Trophoblast cell (in vitro differentiated cells and primary cell): ENCODE results near the gene PLEKHH1.

Source experiments
- DNase-seq, 2 donors: peaks; one replicate each; pipeline ENCODE4 v3.0.0-alpha.2; 2016
- H2AFZ ChIP-seq: 2 replicates; pipeline ENCODE4 v1.6.1; 2013; ENCODE audit warnings: low read length, moderate library complexity, mild to moderate bottlenecking; ENCODE audit not compliant: insufficient read depth, poor library complexity
- H2AK5ac ChIP-seq: 2 replicates; pipeline ENCODE4 v1.6.1; 2013; ENCODE audit warnings: mild to moderate bottlenecking, low read length
- H2BK120ac ChIP-seq: 2 replicates; pipeline ENCODE4 v1.6.1; 2013; ENCODE audit warnings: low read length, mild to moderate bottlenecking, moderate library complexity; ENCODE audit not compliant: insufficient read depth, poor library complexity
- H2BK12ac ChIP-seq: 2 replicates; pipeline ENCODE4 v1.6.1; 2013; ENCODE audit warnings: mild to moderate bottlenecking, low read length, moderate library complexity
- H2BK5ac ChIP-seq: 2 replicates; pipeline ENCODE4 v1.6.1; 2013; ENCODE audit warnings: low read length, low read depth, moderate library complexity, mild to moderate bottlenecking; ENCODE audit not compliant: poor library complexity
- H3K14ac ChIP-seq: 2 replicates; pipeline ENCODE4 v1.6.1; 2013; ENCODE audit warnings: mild to moderate bottlenecking, low read length
- H3K18ac ChIP-seq: 2 replicates; pipeline ENCODE4 v1.6.1; 2013; ENCODE audit warnings: mild to moderate bottlenecking, low read length
- H3K23ac ChIP-seq: 2 replicates; pipeline ENCODE4 v1.6.1; 2013; ENCODE audit warnings: low read length
- H3K27ac ChIP-seq: 2 replicates; pipeline ENCODE4 v1.5.1; 2013; ENCODE audit warnings: low read depth, mild to moderate bottlenecking, inconsistent platforms, low read length, moderate library complexity
- H3K27me3 ChIP-seq: 2 replicates; pipeline ENCODE4 v1.6.1; 2013; ENCODE audit warnings: inconsistent platforms, mild to moderate bottlenecking, low read length, moderate library complexity; ENCODE audit not compliant: insufficient read depth
- H3K36me3 ChIP-seq, 2 experiments: 1 replicate in 1 of 2; 2 replicates in 1 of 2; pipeline ENCODE4 v1.6.1; 2013; ENCODE audit warnings: low read length in 2 of 2, mild to moderate bottlenecking in 2 of 2, moderate library complexity in 1 of 2; ENCODE audit not compliant: insufficient read depth in 2 of 2, control insufficient read depth in 1 of 2
- H3K4ac ChIP-seq: 2 replicates; pipeline ENCODE4 v1.6.1; 2013; ENCODE audit warnings: low read depth, mild to moderate bottlenecking, low read length, moderate library complexity
- H3K4me1 ChIP-seq, 2 experiments: 1 replicate in 1 of 2; 2 replicates in 1 of 2; pipeline ENCODE4 v1.6.1; 2013; ENCODE audit warnings: low read length in 2 of 2, mild to moderate bottlenecking in 2 of 2, moderate library complexity in 1 of 2; ENCODE audit not compliant: insufficient read depth in 2 of 2, control insufficient read depth in 1 of 2
- H3K4me2 ChIP-seq: 2 replicates; pipeline ENCODE4 v1.6.1; 2013; ENCODE audit warnings: inconsistent platforms, mild to moderate bottlenecking, low read length, moderate library complexity
- H3K4me3 ChIP-seq: 2 replicates; pipeline ENCODE4 v1.5.1; 2013; ENCODE audit warnings: mild to moderate bottlenecking, low read depth, low read length, inconsistent platforms
- H3K79me1 ChIP-seq: one replicate; pipeline ENCODE4 v1.6.1; 2013; ENCODE audit warnings: low read length
- H3K79me2 ChIP-seq: 2 replicates; pipeline ENCODE4 v1.6.1; 2013; ENCODE audit warnings: low read length, mild to moderate bottlenecking; ENCODE audit not compliant: control insufficient read depth, insufficient read depth, poor library complexity
- H3K9ac ChIP-seq: 2 replicates; pipeline ENCODE4 v1.6.1; 2013; ENCODE audit warnings: mild to moderate bottlenecking, low read length
- H3K9me3 ChIP-seq: 2 replicates; pipeline ENCODE4 v1.6.1; 2013; ENCODE audit warnings: low read depth, mild to moderate bottlenecking, control low read depth, inconsistent platforms, low read length; ENCODE audit not compliant: insufficient read depth
- H4K12ac ChIP-seq: 2 replicates; pipeline ENCODE4 v1.6.1; 2013; ENCODE audit warnings: low read depth, mild to moderate bottlenecking, low read length, moderate library complexity
- H4K8ac ChIP-seq: 2 replicates; pipeline ENCODE4 v1.6.1; 2013; ENCODE audit warnings: low read depth, mild to moderate bottlenecking, low read length, moderate library complexity
- H4K91ac ChIP-seq: one replicate; pipeline ENCODE4 v1.6.1; 2013; ENCODE audit warnings: low read depth, mild to moderate bottlenecking, low read length, moderate library complexity
- WGBS: extraction: QIAGEN DNeasy Blood & Tissue Kit; methylation state at CpG from one replicate; pipeline ENCODE4 v1.1.7; 2013; ENCODE audit warnings: missing lambda C conversion rate; ENCODE audit not compliant: insufficient read length, insufficient coverage; ENCODE audit errors: extremely low coverage; 5-methylcytosine and 5-hydroxymethylcytosine counted together

The PLEKHH1 gene

GRCh38 chr14:67487332-67487731 is 45.8 kb upstream of the PLEKHH1 start:
- Histone ChIP-seq H3K79me2 (no peaks in the 10 kb centered on the region), H3K4me1 (peaks cover 7 to 14% of the 10 kb centered on the region in 2 experiments), H3K4ac (no peak overlapping the region), H4K8ac (no peak overlapping the region), H3K36me3 (no peaks in the 10 kb centered on the region), H3K4me3 (no peak overlapping the region), H2AK5ac (no peak overlapping the region), H3K14ac (no peak overlapping the region), H2BK5ac (no peak overlapping the region), H3K27ac (no peak overlapping the region), H3K27me3 (no peaks in the 10 kb centered on the region), H3K23ac (no peak overlapping the region), H4K91ac (no peak overlapping the region), H3K9ac (no peak overlapping the region), H2AFZ (no peak overlapping the region), H4K12ac (no peak overlapping the region), H3K18ac (no peak overlapping the region), H2BK12ac (no peak overlapping the region), H3K9me3 (peaks cover 4% of the 10 kb centered on the region), H2BK120ac (no peak overlapping the region), H3K4me2 (no peak overlapping the region), H3K79me1 (peaks cover 4% of the 10 kb centered on the region)
- 100% methylated on average over 1 of the region's 4 CpGs for WGBS
- no peak for DNase-seq

- Histone ChIP-seq H4K91ac (no peak within 1 kb of the TSS), H3K23ac (no peak within 1 kb of the TSS)
Measured at GRCh38 chr14:67487937-67488893, 44.9 kb upstream of the PLEKHH1 start, which contains the start of gene TMEM229B. TSS of gene TMEM229B (minus strand) at chr14:67488721. CDS start at chr14:67473923, 14,798 bp downstream.

GRCh38 chr14:67490196-67490595 is 42.9 kb upstream of the PLEKHH1 start:
- no peaks in the 10 kb centered on the region for H3K27me3 ChIP-seq
- peak overlapping the region; percentile 28 for H3K4me3 ChIP-seq
- H3K4me2 ChIP-seq, result no peak overlapping the region
- no peaks in the 10 kb centered on the region for H3K79me2 ChIP-seq
- no peak overlapping the region for H2BK12ac ChIP-seq
- H4K12ac ChIP-seq, result no peak overlapping the region
- H3K9ac ChIP-seq, result no peak overlapping the region
- H3K23ac ChIP-seq, result no peak overlapping the region
- H3K79me1 ChIP-seq, result no peaks in the 10 kb centered on the region
- H3K4ac ChIP-seq, result no peak overlapping the region
- no peak overlapping the region for H2AK5ac ChIP-seq
- no peak overlapping the region for H4K91ac ChIP-seq
- H4K8ac ChIP-seq, result no peak overlapping the region
- whole genome bisulfite sequencing, result no CpG with 5 or more reads among the region's 4 CpGs
- peaks cover 18% of the 10 kb centered on the region for H3K9me3 ChIP-seq
- no peaks in the 10 kb centered on the region for H3K36me3 ChIP-seq
- DNase-seq, result no peak
- H3K18ac ChIP-seq, result no peak overlapping the region
- no peak overlapping the region for H2BK120ac ChIP-seq
- no peak overlapping the region for H3K14ac ChIP-seq
- H2AFZ ChIP-seq, result no peak overlapping the region
- H3K27ac ChIP-seq, result no peak overlapping the region
- no peak overlapping the region for H2BK5ac ChIP-seq
- peaks cover 7 to 11% of the 10 kb centered on the region in 2 experiments for H3K4me1 ChIP-seq

More at GRCh38 chr14:67487937-67488893, 44.9 kb upstream of the PLEKHH1 start, which contains the start of gene TMEM229B:
- no peak within 1 kb of the TSS for H4K12ac ChIP-seq
- no peaks in the 10 kb centered on the region for H3K36me3 ChIP-seq
- no peaks in the 10 kb centered on the region for H3K79me2 ChIP-seq
- no peak within 1 kb of the TSS for H2AK5ac ChIP-seq
- no peak within 1 kb of the TSS for H2BK12ac ChIP-seq
- no peak within 1 kb of the TSS for H2BK5ac ChIP-seq
- H2AFZ ChIP-seq, result no peak within 1 kb of the TSS
- no peak within 1 kb of the TSS for H3K4me2 ChIP-seq
- H3K9me3 ChIP-seq, result peaks cover 8% of the 10 kb centered on the region
- H3K27ac ChIP-seq, result no peak within 1 kb of the TSS
- H3K4me3 ChIP-seq, result no peak within 1 kb of the TSS
- no peak for DNase-seq
- no peak within 1 kb of the TSS for H2BK120ac ChIP-seq
- H3K9ac ChIP-seq, result no peak within 1 kb of the TSS
- H3K79me1 ChIP-seq, result peaks cover 4% of the 10 kb centered on the region
- H3K4ac ChIP-seq, result no peak within 1 kb of the TSS
- no peaks in the 10 kb centered on the region for H3K27me3 ChIP-seq
- H3K18ac ChIP-seq, result no peak within 1 kb of the TSS
- peaks cover 7 to 14% of the 10 kb centered on the region in 2 experiments for H3K4me1 ChIP-seq
- no CpG with 5 or more reads among the region's 13 CpGs for WGBS
- no peak within 1 kb of the TSS for H3K14ac ChIP-seq
- H4K8ac ChIP-seq, result no peak within 1 kb of the TSS

- Histone ChIP-seq H3K79me1 (no peaks in the 10 kb centered on the region), H3K4me1 (peaks cover 0 to 5% of the 10 kb centered on the region in 2 experiments), H4K12ac (no peak overlapping the region), H2BK5ac (no peak overlapping the region), H3K79me2 (no peaks in the 10 kb centered on the region), H4K8ac (no peak overlapping the region), H3K27me3 (no peaks in the 10 kb centered on the region), H3K4me3 (no peak overlapping the region), H4K91ac (no peak overlapping the region), H3K18ac (no peak overlapping the region), H3K23ac (no peak overlapping the region), H2AK5ac (no peak overlapping the region), H3K36me3 (no peaks in the 10 kb centered on the region), H2BK12ac (no peak overlapping the region), H3K4me2 (no peak overlapping the region), H2BK120ac (no peak overlapping the region), H3K14ac (no peak overlapping the region), H3K9ac (no peak overlapping the region), H2AFZ (no peak overlapping the region), H3K4ac (no peak overlapping the region), H3K9me3 (peaks cover 18% of the 10 kb centered on the region), H3K27ac (no peak overlapping the region)
- DNase-seq, result no peak
- WGBS, result no CpG with 5 or more reads among the region's 3 CpGs
Measured at GRCh38 chr14:67491285-67491684, 41.8 kb upstream of the PLEKHH1 start.
